CD14-positive monocyte (primary cell): ENCODE measurements around the gene CARNS1. TPM values are rescaled to one million over a fixed set of nuclear protein-coding genes. Genes with fewer than 3 reads are reported as not detected.

Experiments
- DNase-seq, 3 donors: peaks; one replicate each; pipeline ENCODE4 v3.0.0-alpha.2; 2011 to 2022
- H2AFZ ChIP-seq: 2 replicates; pipeline ENCODE4 v1.6.0; 2012; ENCODE audit warnings: mild to moderate bottlenecking, low read depth, low read length, inconsistent platforms; ENCODE audit not compliant: insufficient read depth, poor library complexity, severe bottlenecking
- H3K27ac ChIP-seq, 2 donors: 1 replicate in 1 of 2; 2 replicates in 1 of 2; pipeline ENCODE4 v1.5.1; 2012 to 2013; ENCODE audit warnings: low read length in 2 of 2, control low read depth in 1 of 2, inconsistent platforms in 1 of 2, low read depth in 1 of 2, mild to moderate bottlenecking in 1 of 2
- H3K27me3 ChIP-seq, 2 donors: one replicate each; pipeline versions ENCODE4 v1.6.0 to v1.6.1; 2011 to 2013; ENCODE audit warnings: low read length in 2 of 2; ENCODE audit not compliant: control insufficient read depth in 2 of 2, insufficient read depth in 2 of 2
- H3K36me3 ChIP-seq, 2 donors: replicated peaks in 1 of 2; 1 replicate in 1 of 2; 2 replicates in 1 of 2; pipeline versions ENCODE4 v1.5.1 to v1.6.1; 2012 to 2013; ENCODE audit warnings: low read length in 2 of 2, control low read depth in 1 of 2, inconsistent platforms in 1 of 2, mild to moderate bottlenecking in 1 of 2; ENCODE audit not compliant: insufficient read depth in 2 of 2, control insufficient read depth in 1 of 2
- H3K4me1 ChIP-seq, 2 donors: 1 replicate in 1 of 2; 2 replicates in 1 of 2; pipeline versions ENCODE4 v1.5.1 to v1.6.1; 2012 to 2013; ENCODE audit warnings: low read length in 2 of 2, control low read depth in 1 of 2, inconsistent platforms in 1 of 2, mild to moderate bottlenecking in 1 of 2, moderate library complexity in 1 of 2; ENCODE audit not compliant: insufficient read depth in 2 of 2, control insufficient read depth in 1 of 2
- H3K4me2 ChIP-seq: replicated peaks from 2 replicates; pipeline ENCODE3; 2012; ENCODE audit warnings: low read length, moderate library complexity, mild to moderate bottlenecking; ENCODE audit not compliant: poor library complexity, severe bottlenecking; ENCODE audit errors: extremely low read depth
- H3K4me3 ChIP-seq, 3 experiments: fragments of 200-600 bp in 1 of 3; sonication (generic) in 1 of 3; replicated peaks in 1 of 3; 1 replicate in 2 of 3; 2 replicates in 1 of 3; pipeline ENCODE4 v1.5.1; 2011 to 2013; ENCODE audit warnings: low read length in 3 of 3, mild to moderate bottlenecking in 3 of 3, control low read depth in 2 of 3, low read depth in 2 of 3, inconsistent platforms in 1 of 3, moderate library complexity in 1 of 3
- H3K79me2 ChIP-seq: 2 replicates; pipeline ENCODE4 v1.6.0; 2012; ENCODE audit warnings: mild to moderate bottlenecking, control low read depth, inconsistent platforms, low read length, moderate library complexity; ENCODE audit not compliant: insufficient read depth
- H3K9ac ChIP-seq: 2 replicates; pipeline ENCODE4 v1.6.0; 2017; ENCODE audit warnings: low read length, mild to moderate bottlenecking; ENCODE audit not compliant: insufficient read depth, poor library complexity, severe bottlenecking
- H3K9me3 ChIP-seq, 2 donors: replicated peaks in 1 of 2; 1 replicate in 1 of 2; 2 replicates in 1 of 2; pipeline versions ENCODE4 v1.5.1 to v1.6.1; 2012 to 2013; ENCODE audit warnings: low read length in 2 of 2, control low read depth in 1 of 2; ENCODE audit not compliant: control insufficient read depth in 1 of 2, insufficient read depth in 1 of 2
- H4K20me1 ChIP-seq: 2 replicates; pipeline ENCODE4 v1.6.0; 2012; ENCODE audit warnings: mild to moderate bottlenecking, low read length, control low read depth, moderate library complexity; ENCODE audit not compliant: insufficient read depth
- H3K27ac Mint-ChIP-seq, 7 donors: one replicate each; pipeline ENCODE4 v1.8.0; 2020; ENCODE audit warnings: mild to moderate bottlenecking in 7 of 7, mixed read lengths in 7 of 7, moderate library complexity in 6 of 7, inconsistent platforms in 2 of 7
- H3K27me3 Mint-ChIP-seq, 3 donors: one replicate each; pipeline ENCODE4 v1.8.0; 2021 to 2022; ENCODE audit warnings: low read depth in 3 of 3, mild to moderate bottlenecking in 3 of 3, mixed read lengths in 3 of 3, moderate library complexity in 3 of 3, inconsistent platforms in 1 of 3
- H3K36me3 Mint-ChIP-seq, 2 donors: one replicate each; pipeline ENCODE4 v1.8.0; 2020; ENCODE audit warnings: mixed read lengths in 2 of 2, inconsistent platforms in 1 of 2, mild to moderate bottlenecking in 1 of 2
- H3K4me1 Mint-ChIP-seq: one replicate; pipeline ENCODE4 v1.8.0; 2020; ENCODE audit warnings: mild to moderate bottlenecking, mixed read lengths
- H3K4me3 Mint-ChIP-seq, 2 donors: one replicate each; pipeline ENCODE4 v1.8.0; 2020; ENCODE audit warnings: mild to moderate bottlenecking in 2 of 2, mixed read lengths in 2 of 2, moderate library complexity in 1 of 2
- H3K9me3 Mint-ChIP-seq, 7 donors: one replicate each; pipeline ENCODE4 v1.8.0; 2020 to 2022; ENCODE audit warnings: mixed read lengths in 7 of 7, mild to moderate bottlenecking in 6 of 7, moderate library complexity in 6 of 7, inconsistent platforms in 2 of 7
- CTCF ChIP-seq: fragments of 200-600 bp; IDR thresholded peaks from one replicate; pipeline ENCODE4 v1.8.0; 2022; ENCODE audit warnings: antibody characterized with exemption, mild to moderate bottlenecking
- WGBS: methylation state at CpG from one replicate; pipeline ENCODE4 v1.1.5; 2013; ENCODE audit warnings: missing lambda C conversion rate; ENCODE audit not compliant: insufficient coverage; 5-methylcytosine and 5-hydroxymethylcytosine counted together
- intact Hi-C, 2 donors: fragments of 100-400 bp; cut with micrococcal nuclease; formaldehyde crosslinking; loops; one replicate each; pipeline versions ENCODE4 v1.15.0 to v1.15.1; 2023
- polyA plus RNA-seq, 3 donors: library from polyadenylated mRNA; depleted of rRNA in 1 of 3; unstranded in 2 of 3; stranded (reverse) in 1 of 3; fragments of 300-500 nt in 2 of 3; fragments of >200 nt in 1 of 3; fragmentation: Illumina TruSeq in 2 of 3; gene quantifications; 1 replicate in 2 of 3; 2 replicates in 1 of 3; pipeline ENCODE4 v1.2.3, GENCODE V29; 2012 to 2021

The CARNS1 gene
- polyA plus RNA-seq, 3 donors: 0.09 TPM; not detected in 2

GRCh38 chr11:67406420-67406968, 9.0 kb upstream of the CARNS1 start:
- Histone ChIP-seq H3K79me2 (peaks cover 42% of the 10 kb centered on the region), H3K4me2 (no peak overlapping the region), H3K9ac (peak overlapping the region; percentile 32), H2AFZ (no peak overlapping the region), H3K36me3 (peaks cover 9 to 18% of the 10 kb centered on the region in 2 donors), H3K9me3 (no peaks in the 10 kb centered on the region), H3K27me3 (no peaks in the 10 kb centered on the region), H4K20me1 (peaks cover 51% of the 10 kb centered on the region), H3K27ac (peak overlapping the region in 1 of 2 donors; percentile 20), H3K4me1 (peaks cover 73 to 83% of the 10 kb centered on the region in 2 donors), H3K4me3 (no peak overlapping the region)
- WGBS: 97% methylated on average over 17 of the region's 18 CpGs
- intact Hi-C loops: no loop called here
- H3K4me1 Mint-ChIP-seq: peaks cover 77% of the 10 kb centered on the region
- peak overlapping the region in 1 of 2 donors; percentile 51 for H3K4me3 Mint-ChIP-seq
- TF ChIP-seq CTCF: no peak
- no peaks in the 10 kb centered on the region for H3K9me3 Mint-ChIP-seq
- H3K27ac Mint-ChIP-seq: peak overlapping the region in 5 of 7 donors; percentile 36 to 68 (median 51)
- peaks cover 0 to 7% (median 4%) of the 10 kb centered on the region in 3 donors for H3K27me3 Mint-ChIP-seq
- peaks cover 19 to 36% of the 10 kb centered on the region in 2 donors for H3K36me3 Mint-ChIP-seq
- DNase-seq: no peak

GRCh38 chr11:67406969-67407687, 8.3 kb upstream of the CARNS1 start:
- Histone ChIP-seq H3K79me2 (peaks cover 39% of the 10 kb centered on the region), H4K20me1 (peaks cover 51% of the 10 kb centered on the region), H3K4me2 (no peak overlapping the region), H3K4me3 (no peak overlapping the region), H3K9me3 (no peaks in the 10 kb centered on the region), H2AFZ (no peak overlapping the region), H3K4me1 (peaks cover 71 to 80% of the 10 kb centered on the region in 2 donors), H3K9ac (no peak overlapping the region), H3K27ac (peak overlapping the region; percentile 2 to 18), H3K27me3 (no peaks in the 10 kb centered on the region), H3K36me3 (peaks cover 9 to 18% of the 10 kb centered on the region in 2 donors)
- Mint-ChIP-seq H3K4me1 (peaks cover 75% of the 10 kb centered on the region), H3K36me3 (peaks cover 19 to 36% of the 10 kb centered on the region in 2 donors), H3K27me3 (peaks cover 3 to 12% (median 7%) of the 10 kb centered on the region in 3 donors), H3K9me3 (no peaks in the 10 kb centered on the region), H3K27ac (peak overlapping the region in 3 of 7 donors; percentile 4 to 54 (median 16)), H3K4me3 (no peak overlapping the region)
- intact Hi-C loops: no loop called here
- WGBS: 93% methylated on average over 5 of the region's 12 CpGs
- no peak for DNase-seq
- TF ChIP-seq CTCF: no peak
